A673 (cell line): ENCODE data around the gene HTR3B. TPM values are rescaled to one million over a fixed set of nuclear protein-coding genes. Genes with fewer than 3 reads are reported as not detected.

Experiments used
- BruUV-seq: library from RNA; stranded (reverse); fragments of 400-500 nt; replicated peaks from 2 replicates; lab custom pipeline; 2021; lab: Mats Ljungman, UMichigan
- CTCF ChIA-PET: fragments of 300-600 bp; sonication (Branson Sonifier 250); formaldehyde crosslinking; loops from one replicate; lab custom pipeline; 2022; ENCODE audit warnings: antibody characterized with exemption; lab: Charles Lee
- POLR2A ChIA-PET: fragments of 300-600 bp; sonication (Branson Sonifier 250); formaldehyde crosslinking; loops from one replicate; lab custom pipeline; 2022; ENCODE audit warnings: antibody characterized with exemption; ENCODE audit not compliant: low non-redundant PET; lab: Charles Lee
- DNase-seq: peaks from one replicate; pipeline ENCODE4 v3.0.0-alpha.2; 2015; ENCODE audit warnings: low spot score
- H3K27ac ChIP-seq: fragments of 200-600 bp; sonication (generic); 2 replicates; pipeline ENCODE4 v1.5.1; 2016; ENCODE audit warnings: mixed run types, low read depth, mild to moderate bottlenecking, mixed read lengths, antibody characterized with exemption, low read length; ENCODE audit not compliant: poor library complexity, severe bottlenecking
- H3K27me3 ChIP-seq: fragments of 200-600 bp; sonication (generic); replicated peaks from 2 replicates; pipeline ENCODE4 v1.6.1; 2017; ENCODE audit warnings: mixed run types, low read depth, mild to moderate bottlenecking, mixed read lengths, antibody characterized with exemption, low read length; ENCODE audit not compliant: insufficient read depth, poor library complexity
- H3K36me3 ChIP-seq: fragments of 200-600 bp; sonication (generic); 2 replicates; pipeline ENCODE4 v1.6.1; 2016; ENCODE audit warnings: mixed run types, mild to moderate bottlenecking, mixed read lengths, antibody characterized with exemption, low read length; ENCODE audit not compliant: insufficient read depth, poor library complexity, severe bottlenecking
- H3K4me1 ChIP-seq: fragments of 200-600 bp; sonication (generic); 2 replicates; pipeline ENCODE4 v1.6.1; 2017; ENCODE audit warnings: mixed run types, mild to moderate bottlenecking, mixed read lengths, antibody characterized with exemption, low read length; ENCODE audit not compliant: insufficient read depth, poor library complexity, severe bottlenecking
- H3K4me3 ChIP-seq: fragments of 200-600 bp; sonication (generic); 2 replicates; pipeline ENCODE4 v1.5.1; 2016; ENCODE audit warnings: low read depth, mixed run types, mild to moderate bottlenecking, mixed read lengths, low read length; ENCODE audit not compliant: poor library complexity, severe bottlenecking
- H3K9me3 ChIP-seq: fragments of 200-600 bp; sonication (generic); 2 replicates; pipeline ENCODE4 v1.6.1; 2016; ENCODE audit warnings: mixed run types, low read depth, mild to moderate bottlenecking, mixed read lengths, antibody characterized with exemption, low read length; ENCODE audit not compliant: poor library complexity, severe bottlenecking
- EZH2 ChIP-seq: fragments of 200-600 bp; sonication (generic); IDR thresholded peaks from 2 replicates; pipeline ENCODE4 v1.6.1; 2017; ENCODE audit warnings: borderline replicate concordance, low read depth, mild to moderate bottlenecking, mixed read lengths, antibody characterized with exemption, low read length; ENCODE audit not compliant: poor library complexity, severe bottlenecking
- intact Hi-C: fragments of 100-400 bp; cut with micrococcal nuclease; formaldehyde crosslinking; loops from one replicate; pipeline ENCODE4 v1.10.0; 2022; ENCODE audit not compliant: unreplicated experiment
- total RNA-seq: library from RNA; stranded (reverse); gene quantifications from 2 replicates; pipeline ENCODE4 v1.2.3, GENCODE V29; 2021
- TF ChIP-seq, protein P1 (sequence below): fragments of 300-800, 200-600 bp; sonication (generic); conservative IDR thresholded peaks from 2 replicates; pipeline ENCODE4 v1.5.1; 2017; ENCODE audit warnings: low read depth, mild to moderate bottlenecking, antibody characterized with exemption, low read length, moderate library complexity, mixed read lengths

HTR3B gene
- total RNA-seq, 1 experiment from 2014 or later = not detected

DNA sequence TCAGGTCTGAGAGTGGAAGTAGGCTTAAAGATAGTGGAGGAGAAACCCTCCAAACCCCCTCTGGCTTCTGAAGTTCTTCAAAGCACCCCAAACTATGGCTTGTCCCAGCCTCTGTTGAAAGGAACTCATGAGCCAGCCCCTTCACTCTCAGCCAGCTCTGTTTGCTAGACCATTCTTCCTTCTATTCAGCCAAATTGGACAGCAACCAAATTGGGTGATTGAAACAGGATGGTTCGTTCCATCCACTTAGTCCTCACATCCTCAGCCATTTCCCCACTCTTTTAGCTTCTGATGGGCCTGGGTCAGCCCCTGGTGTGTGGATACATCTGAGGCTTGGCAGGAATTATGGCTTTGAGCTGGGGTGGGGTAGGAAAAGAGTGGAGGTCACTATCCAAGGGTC is 74.8 kb downstream of the HTR3B start:
- peaks cover 9% of the 10 kb centered on the region for H3K4me1 ChIP-seq
- BruUV-seq = no TSS peak
- no peak overlapping the region for H3K27ac ChIP-seq
- no peak overlapping the region for H3K4me3 ChIP-seq
- POLR2A ChIA-PET = interaction anchor here (0.6 kb wide), 1 partner anchor 240 kb away, joined by 6 read pairs; no protein-coding TSS in a partner anchor
- CTCF ChIA-PET = no interaction called here
- no peaks in the 10 kb centered on the region for H3K36me3 ChIP-seq
- DNase-seq = no peak
- intact Hi-C loops = no loop called here
- peaks cover 58% of the 10 kb centered on the region for H3K27me3 ChIP-seq
- no peaks in the 10 kb centered on the region for H3K9me3 ChIP-seq
- TF ChIP-seq, protein P1, sequence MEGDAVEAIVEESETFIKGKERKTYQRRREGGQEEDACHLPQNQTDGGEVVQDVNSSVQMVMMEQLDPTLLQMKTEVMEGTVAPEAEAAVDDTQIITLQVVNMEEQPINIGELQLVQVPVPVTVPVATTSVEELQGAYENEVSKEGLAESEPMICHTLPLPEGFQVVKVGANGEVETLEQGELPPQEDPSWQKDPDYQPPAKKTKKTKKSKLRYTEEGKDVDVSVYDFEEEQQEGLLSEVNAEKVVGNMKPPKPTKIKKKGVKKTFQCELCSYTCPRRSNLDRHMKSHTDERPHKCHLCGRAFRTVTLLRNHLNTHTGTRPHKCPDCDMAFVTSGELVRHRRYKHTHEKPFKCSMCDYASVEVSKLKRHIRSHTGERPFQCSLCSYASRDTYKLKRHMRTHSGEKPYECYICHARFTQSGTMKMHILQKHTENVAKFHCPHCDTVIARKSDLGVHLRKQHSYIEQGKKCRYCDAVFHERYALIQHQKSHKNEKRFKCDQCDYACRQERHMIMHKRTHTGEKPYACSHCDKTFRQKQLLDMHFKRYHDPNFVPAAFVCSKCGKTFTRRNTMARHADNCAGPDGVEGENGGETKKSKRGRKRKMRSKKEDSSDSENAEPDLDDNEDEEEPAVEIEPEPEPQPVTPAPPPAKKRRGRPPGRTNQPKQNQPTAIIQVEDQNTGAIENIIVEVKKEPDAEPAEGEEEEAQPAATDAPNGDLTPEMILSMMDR = no peak
- TF ChIP-seq EZH2 = no peak

DNA sequence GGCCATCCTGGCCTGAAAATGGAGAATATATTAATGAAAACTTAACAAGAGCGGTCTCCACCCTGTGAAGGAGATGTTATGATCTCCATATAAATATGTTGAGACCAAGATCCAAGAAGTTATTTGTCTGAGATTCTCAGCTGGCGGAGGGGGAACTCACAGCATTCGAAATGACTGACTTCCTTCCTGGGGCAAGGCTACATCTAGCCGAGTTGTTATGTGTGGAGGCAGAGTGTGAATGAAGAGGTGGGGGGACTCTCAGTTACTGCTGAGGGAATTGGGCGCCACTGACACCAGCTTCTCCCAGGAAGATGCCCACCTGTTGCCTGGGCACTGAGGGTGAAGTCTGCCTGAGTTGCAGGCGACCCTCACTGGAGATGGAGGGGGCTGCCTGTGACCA is 76.2 kb downstream of the HTR3B start:
- H3K36me3 ChIP-seq = no peaks in the 10 kb centered on the region
- TF ChIP-seq, protein P1 = no peak
- no peak for TF ChIP-seq EZH2
- no peak overlapping the region for H3K27ac ChIP-seq
- intact Hi-C loops = no loop called here
- DNase-seq = no peak
- BruUV-seq = no TSS peak
- no peak overlapping the region for H3K4me3 ChIP-seq
- ChIA-PET CTCF (no interaction called here), POLR2A (no interaction called here)
- H3K4me1 ChIP-seq = no peaks in the 10 kb centered on the region
- H3K27me3 ChIP-seq = peaks cover 68% of the 10 kb centered on the region
- H3K9me3 ChIP-seq = no peaks in the 10 kb centered on the region

DNA sequence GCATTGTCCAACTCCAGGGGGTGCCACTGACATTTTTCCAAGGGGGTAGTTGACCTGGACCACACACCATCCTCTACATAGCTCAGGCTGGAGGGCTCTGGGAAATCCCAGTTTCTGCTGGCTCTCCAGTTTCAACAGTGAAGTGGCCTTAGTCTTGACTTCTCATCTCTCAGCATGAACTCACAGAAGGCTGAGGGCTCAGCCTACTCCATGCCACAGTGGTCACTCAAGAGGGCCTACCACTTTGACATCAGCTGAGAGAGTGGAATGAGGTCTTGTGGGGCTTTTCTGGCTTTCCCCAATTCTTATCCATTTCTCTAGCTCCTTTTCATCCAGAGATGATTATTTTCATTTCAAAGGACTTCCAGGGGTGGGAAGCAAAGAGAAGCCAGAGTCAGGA is 77.7 kb downstream of the HTR3B start:
- ChIA-PET POLR2A (no interaction called here), CTCF (no interaction called here)
- TF ChIP-seq, protein P1 = no peak
- TF ChIP-seq EZH2 = no peak
- no TSS peak for BruUV-seq
- no peak for DNase-seq
- Histone ChIP-seq H3K4me3 (no peak overlapping the region), H3K4me1 (no peaks in the 10 kb centered on the region), H3K27me3 (peaks cover 83% of the 10 kb centered on the region), H3K27ac (no peak overlapping the region), H3K36me3 (no peaks in the 10 kb centered on the region), H3K9me3 (no peaks in the 10 kb centered on the region)
- intact Hi-C loops = no loop called here
